Measurements from ENCODE around the gene CRYGC. TPM values are rescaled to one million over a fixed set of nuclear protein-coding genes. Genes with fewer than 3 reads are reported as not detected.

The CRYGC gene
- total and polyA plus RNA-seq, 2 donors from 2014 or later = not detected

GRCh38 chr2:208093128-208093527 lies 36.5 kb downstream of the CRYGC start:
- TF ChIP-seq CTCF (IDR thresholded peaks at IDR 0.05; ENCODE audit: borderline replicate concordance, extremely low read depth, insufficient read depth) = no peak
- no peak overlapping the region for H3K27ac ChIP-seq (ENCODE audit: low read depth in 2 of 2, low read length in 2 of 2)
- H3K9me3 ChIP-seq (ENCODE audit: control insufficient read depth in 2 of 3, insufficient read depth in 1 of 3, low read length in 3 of 3) = no peaks in the 10 kb centered on the region
- H3K27me3 ChIP-seq (ENCODE audit: control insufficient read depth, insufficient read depth, low read length) = no peaks in the 10 kb centered on the region
- no peaks in the 10 kb centered on the region for H3K4me1 ChIP-seq (ENCODE audit: control insufficient read depth in 2 of 3, insufficient read depth in 2 of 3, low read depth in 1 of 3, low read length in 3 of 3)
- intact Hi-C loops (cut with DNase I) = no loop called here
- H3K4me3 ChIP-seq (ENCODE audit: low read length in 3 of 3) = no peak overlapping the region
- H3K36me3 ChIP-seq (ENCODE audit: control insufficient read depth in 2 of 3, insufficient read depth in 3 of 3, low read length in 3 of 3) = no peaks in the 10 kb centered on the region
- no peak overlapping the region for H3K9ac ChIP-seq (ENCODE audit: low read length in 3 of 3)
- FAIRE-seq = no peak
- no peak for DNase-seq

GRCh38 chr2:208092093-208092832 lies 37.4 kb downstream of the CRYGC start:
- intact Hi-C loops (cut with DNase I) = no loop called here
- FAIRE-seq = no peak
- H3K27me3 ChIP-seq (ENCODE audit: control insufficient read depth, insufficient read depth, low read length) = no peaks in the 10 kb centered on the region
- no peaks in the 10 kb centered on the region for H3K36me3 ChIP-seq (ENCODE audit: control insufficient read depth in 2 of 3, insufficient read depth in 3 of 3, low read length in 3 of 3)
- no peaks in the 10 kb centered on the region for H3K9me3 ChIP-seq (ENCODE audit: control insufficient read depth in 2 of 3, insufficient read depth in 1 of 3, low read length in 3 of 3)
- TF ChIP-seq CTCF (IDR thresholded peaks at IDR 0.05; ENCODE audit: borderline replicate concordance, extremely low read depth, insufficient read depth) = no peak
- H3K4me1 ChIP-seq (ENCODE audit: control insufficient read depth in 2 of 3, insufficient read depth in 2 of 3, low read depth in 1 of 3, low read length in 3 of 3) = no peaks in the 10 kb centered on the region
- DNase-seq = no peak
- no peak overlapping the region for H3K27ac ChIP-seq (ENCODE audit: low read depth in 2 of 2, low read length in 2 of 2)
- H3K4me3 ChIP-seq (ENCODE audit: low read length in 3 of 3) = no peak overlapping the region
- H3K9ac ChIP-seq (ENCODE audit: low read length in 3 of 3) = no peak overlapping the region

- TF ChIP-seq CTCF (IDR thresholded peaks at IDR 0.05; ENCODE audit: borderline replicate concordance, extremely low read depth, insufficient read depth) = no peak
- H3K4me1 ChIP-seq (ENCODE audit: control insufficient read depth in 2 of 3, insufficient read depth in 2 of 3, low read depth in 1 of 3, low read length in 3 of 3) = no peaks in the 10 kb centered on the region
- no peak overlapping the region for H3K9ac ChIP-seq (ENCODE audit: low read length in 3 of 3)
- intact Hi-C loops (cut with DNase I) = no loop called here
- no peaks in the 10 kb centered on the region for H3K36me3 ChIP-seq (ENCODE audit: control insufficient read depth in 2 of 3, insufficient read depth in 3 of 3, low read length in 3 of 3)
- DNase-seq (no peak), FAIRE-seq (no peak)
- no peak overlapping the region for H3K27ac ChIP-seq (ENCODE audit: low read depth in 2 of 2, low read length in 2 of 2)
- H3K27me3 ChIP-seq (ENCODE audit: control insufficient read depth, insufficient read depth, low read length) = no peaks in the 10 kb centered on the region
- no peak overlapping the region for H3K4me3 ChIP-seq (ENCODE audit: low read length in 3 of 3)
- H3K9me3 ChIP-seq (ENCODE audit: control insufficient read depth in 2 of 3, insufficient read depth in 1 of 3, low read length in 3 of 3) = no peaks in the 10 kb centered on the region
Observed at GRCh38 chr2:208090420-208090819, 39.2 kb downstream of the CRYGC start.

GRCh38 chr2:208086029-208086428 lies 43.6 kb downstream of the CRYGC start:
- H3K9me3 ChIP-seq (ENCODE audit: control insufficient read depth in 2 of 3, insufficient read depth in 1 of 3, low read length in 3 of 3) = no peaks in the 10 kb centered on the region
- FAIRE-seq = no peak
- H3K27me3 ChIP-seq (ENCODE audit: control insufficient read depth, insufficient read depth, low read length) = no peaks in the 10 kb centered on the region
- H3K4me3 ChIP-seq (ENCODE audit: low read length in 3 of 3) = no peak overlapping the region
- TF ChIP-seq CTCF (IDR thresholded peaks at IDR 0.05; ENCODE audit: borderline replicate concordance, extremely low read depth, insufficient read depth) = no peak
- intact Hi-C loops (cut with DNase I) = no loop called here
- DNase-seq = no peak
- H3K9ac ChIP-seq (ENCODE audit: low read length in 3 of 3) = no peak overlapping the region
- no peaks in the 10 kb centered on the region for H3K36me3 ChIP-seq (ENCODE audit: control insufficient read depth in 2 of 3, insufficient read depth in 3 of 3, low read length in 3 of 3)
- no peaks in the 10 kb centered on the region for H3K4me1 ChIP-seq (ENCODE audit: control insufficient read depth in 2 of 3, insufficient read depth in 2 of 3, low read depth in 1 of 3, low read length in 3 of 3)
- H3K27ac ChIP-seq (ENCODE audit: low read depth in 2 of 2, low read length in 2 of 2) = no peak overlapping the region
